Measurements from ENCODE around the gene RAB40AL.

The RAB40AL gene

DNA sequence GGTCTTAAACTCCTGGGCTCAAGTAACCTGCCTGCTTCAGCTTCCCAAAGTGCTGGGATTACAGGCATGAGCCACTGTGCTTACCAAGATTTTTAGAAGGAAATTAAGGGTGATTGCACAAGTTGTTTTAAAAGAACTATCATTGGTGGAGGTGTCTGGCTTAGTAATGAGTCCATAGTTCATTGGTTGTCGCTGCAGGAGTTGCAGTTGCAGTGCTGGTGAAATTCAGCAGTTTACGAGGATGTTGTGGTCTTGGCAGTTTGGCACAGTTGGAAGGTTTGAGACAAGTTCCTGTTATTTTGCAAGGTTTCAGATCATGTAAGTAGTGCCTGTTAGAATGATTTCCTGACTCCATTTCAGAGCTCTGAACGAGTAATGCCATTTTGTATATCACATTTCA, 48.1 kb downstream of the RAB40AL start:
- Histone ChIP-seq H3K9me3 (ENCODE audit: severe bottlenecking) (no peaks in the 10 kb centered on the region), H3K36me3 (no peaks in the 10 kb centered on the region), H3K27me3 (ENCODE audit: insufficient read depth, low read depth, severe bottlenecking) (peaks cover 67% of the 10 kb centered on the region), H3K27ac (no peak overlapping the region), H3K4me3 (ENCODE audit: low read depth, low read length) (no peak overlapping the region)
- TF ChIP-seq, protein P1, sequence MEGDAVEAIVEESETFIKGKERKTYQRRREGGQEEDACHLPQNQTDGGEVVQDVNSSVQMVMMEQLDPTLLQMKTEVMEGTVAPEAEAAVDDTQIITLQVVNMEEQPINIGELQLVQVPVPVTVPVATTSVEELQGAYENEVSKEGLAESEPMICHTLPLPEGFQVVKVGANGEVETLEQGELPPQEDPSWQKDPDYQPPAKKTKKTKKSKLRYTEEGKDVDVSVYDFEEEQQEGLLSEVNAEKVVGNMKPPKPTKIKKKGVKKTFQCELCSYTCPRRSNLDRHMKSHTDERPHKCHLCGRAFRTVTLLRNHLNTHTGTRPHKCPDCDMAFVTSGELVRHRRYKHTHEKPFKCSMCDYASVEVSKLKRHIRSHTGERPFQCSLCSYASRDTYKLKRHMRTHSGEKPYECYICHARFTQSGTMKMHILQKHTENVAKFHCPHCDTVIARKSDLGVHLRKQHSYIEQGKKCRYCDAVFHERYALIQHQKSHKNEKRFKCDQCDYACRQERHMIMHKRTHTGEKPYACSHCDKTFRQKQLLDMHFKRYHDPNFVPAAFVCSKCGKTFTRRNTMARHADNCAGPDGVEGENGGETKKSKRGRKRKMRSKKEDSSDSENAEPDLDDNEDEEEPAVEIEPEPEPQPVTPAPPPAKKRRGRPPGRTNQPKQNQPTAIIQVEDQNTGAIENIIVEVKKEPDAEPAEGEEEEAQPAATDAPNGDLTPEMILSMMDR (IDR thresholded peaks at IDR 0.05; ENCODE audit: low read depth, low read length), result no peak
- no peak for DNase-seq

Data from WERI-Rb-1 (cell line).